DMS 273 treated with DMSO at 0.1 percent for 48 hours (cell line): ENCODE measurements around the gene AP1G1.
"Not testable (repeated sequence)": the region's sequence is repeated elsewhere in the genome, so short reads cannot be mapped to it uniquely, and the experiment has no call there.

Source experiments
- DNase-seq: peaks from one replicate; lab custom pipeline; 2025; lab: John Stamatoyannopoulos, UW

AP1G1 gene

DNA sequence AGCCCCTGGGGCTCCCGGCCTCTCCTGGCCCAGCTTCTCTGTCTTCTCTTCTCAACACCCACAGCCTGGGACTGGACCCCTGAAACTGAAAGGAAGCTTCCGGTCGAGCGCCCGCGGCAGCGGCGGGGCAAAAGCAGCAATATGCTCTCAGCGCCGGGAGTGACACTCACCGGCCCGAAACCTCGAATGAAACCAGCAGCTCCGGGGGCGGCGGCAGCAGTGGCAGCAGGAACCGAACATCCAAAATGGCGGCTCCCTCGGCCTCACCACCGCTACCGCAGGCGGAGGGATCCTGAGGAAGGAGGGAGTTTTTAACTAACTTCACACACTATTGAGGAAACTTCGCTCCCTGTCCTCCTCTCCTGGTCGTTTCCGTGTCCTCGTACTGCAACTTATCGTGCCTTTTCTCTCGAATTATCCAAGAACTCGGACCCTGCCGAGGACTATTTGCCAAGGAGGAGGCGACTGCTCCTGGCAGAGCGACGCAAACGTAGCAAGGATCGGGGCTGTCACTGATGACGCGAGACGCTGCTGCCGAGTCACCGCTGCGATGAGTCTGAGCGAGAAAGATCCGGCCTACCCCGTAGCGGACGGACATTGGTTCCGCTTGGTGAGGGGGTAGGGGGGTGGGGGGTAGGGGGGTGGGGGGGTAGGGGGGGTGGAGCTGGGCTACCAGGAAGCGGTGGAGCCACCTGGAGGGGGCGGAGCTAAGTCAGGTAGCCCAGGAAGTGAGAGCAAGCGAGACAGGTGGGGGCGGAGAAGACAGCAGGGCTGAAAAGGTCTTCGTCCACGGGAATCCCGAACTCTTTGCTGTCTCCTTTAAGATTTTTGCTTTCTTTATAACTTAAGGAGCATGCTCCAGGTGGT, at the start of gene AP1G1:
AP1G1 (minus strand) TSS at position 242 of the 867 bp plus-strand sequence. CDS start 19,355 bp downstream, outside the sequence.
- DNase-seq: peak; percentile 91

- no peak for DNase-seq
These were observed 47.5 kb upstream of the AP1G1 start for GRCh38 chr16:71855937-71856662.

GRCh38 chr16:71854369-71854948, 45.8 kb upstream of the AP1G1 start:
- DNase-seq: no peak

- no peak for DNase-seq
These were observed 44.8 kb upstream of the AP1G1 start for GRCh38 chr16:71853413-71853812.

- DNase-seq: no peak
These were observed 43.9 kb upstream of the AP1G1 start for GRCh38 chr16:71852561-71852960.

- no peak for DNase-seq
These were observed 43.5 kb upstream of the AP1G1 start for GRCh38 chr16:71852158-71852557.

DNA sequence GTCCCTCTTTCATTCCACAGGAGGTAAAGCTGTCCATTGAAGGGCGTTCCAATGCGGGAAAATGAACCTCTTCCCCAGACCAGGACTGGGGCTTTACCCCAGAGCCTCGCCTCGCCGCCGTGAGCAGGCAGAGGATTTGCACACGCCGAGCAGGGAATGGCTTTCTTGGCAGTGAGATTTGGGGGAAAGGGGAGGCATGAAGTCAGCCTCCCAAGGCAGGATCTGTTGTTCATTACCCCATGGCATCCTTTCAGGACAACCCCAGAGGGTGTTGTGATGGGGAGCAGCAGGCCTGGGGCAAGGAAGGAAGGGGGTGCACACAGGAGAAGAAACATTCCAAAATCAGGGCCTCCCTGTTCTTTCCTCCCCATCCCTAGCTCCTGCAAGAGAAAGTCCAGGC, 43.1 kb upstream of the AP1G1 start:
- no peak for DNase-seq

GRCh38 chr16:71848622-71849021, 40.0 kb upstream of the AP1G1 start:
- no peak for DNase-seq

GRCh38 chr16:71847096-71847495, 38.5 kb upstream of the AP1G1 start:
- no peak for DNase-seq

- DNase-seq: no peak
These were observed 37.8 kb upstream of the AP1G1 start for GRCh38 chr16:71846431-71846830.

- peak; percentile 55 for DNase-seq
These were observed 37.2 kb upstream of the AP1G1 start, which contains the start of gene ATXN1L for GRCh38 chr16:71845639-71846430. ATXN1L (plus strand) TSS chr16:71845976; CDS start chr16:71849741, 3,765 bp downstream.

GRCh38 chr16:71843572-71843971, 34.9 kb upstream of the AP1G1 start:
- no peak for DNase-seq

GRCh38 chr16:71840052-71840451, 31.4 kb upstream of the AP1G1 start:
- no peak for DNase-seq

- DNase-seq: no peak
These were observed 28.5 kb upstream of the AP1G1 start for GRCh38 chr16:71837150-71837549.

DNA sequence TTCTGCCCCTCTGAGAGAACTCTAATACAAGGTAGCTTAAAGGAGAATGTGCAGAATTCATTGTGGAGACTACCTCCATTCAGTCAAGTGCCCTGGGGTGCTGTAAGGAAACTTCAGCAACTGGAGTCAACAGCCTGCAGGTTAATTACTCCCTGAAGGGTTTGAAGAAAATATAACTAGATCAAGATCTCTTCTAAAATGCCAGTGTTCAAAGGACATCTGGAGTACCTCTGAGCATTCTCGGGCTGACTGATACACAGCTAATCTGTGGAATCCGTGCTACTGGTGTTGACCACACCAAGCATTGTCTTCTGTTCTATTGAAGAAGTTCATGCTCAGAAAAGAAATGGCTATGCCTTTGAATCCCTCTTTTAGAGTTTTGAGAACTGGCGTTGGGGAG, 25.7 kb upstream of the AP1G1 start:
- DNase-seq: no peak

- not testable (repeated sequence) for DNase-seq
These were observed 23.5 kb upstream of the AP1G1 start for GRCh38 chr16:71832112-71832511.

GRCh38 chr16:71831698-71832097, 23.1 kb upstream of the AP1G1 start:
- not testable (repeated sequence) for DNase-seq

GRCh38 chr16:71830359-71830758, 21.7 kb upstream of the AP1G1 start:
- DNase-seq: no peak

- no peak for DNase-seq
These were observed 17.9 kb upstream of the AP1G1 start for GRCh38 chr16:71826533-71827017.

- DNase-seq: not testable (repeated sequence)
These were observed 8.5 kb upstream of the AP1G1 start for GRCh38 chr16:71817155-71817500.

DNA sequence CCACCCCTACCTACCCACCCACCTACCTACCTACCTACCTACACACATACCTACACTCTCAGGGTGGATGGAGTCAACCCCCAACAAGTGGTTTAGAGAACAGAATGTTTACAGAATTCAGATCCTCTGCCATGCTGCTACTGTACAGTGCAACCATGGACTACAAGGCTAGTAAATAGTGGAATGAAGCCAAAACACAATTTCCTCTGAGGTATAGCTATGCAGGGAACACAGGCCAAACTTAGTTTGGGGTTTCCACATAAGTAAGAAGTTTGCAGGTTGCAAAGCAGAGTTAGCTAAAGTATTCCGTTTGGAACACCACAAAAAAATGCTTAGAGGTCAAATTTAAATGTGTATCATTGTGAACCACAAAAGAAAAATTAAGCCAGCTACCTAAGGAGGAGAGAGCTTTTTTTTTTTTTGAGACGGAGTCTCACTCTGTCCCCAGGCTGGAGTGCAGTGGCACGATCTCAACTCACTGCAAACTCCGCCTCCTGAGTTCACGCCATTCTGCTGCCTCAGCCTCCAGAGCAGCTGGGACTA, 2.7 kb upstream of the AP1G1 start:
- no peak for DNase-seq

DNA sequence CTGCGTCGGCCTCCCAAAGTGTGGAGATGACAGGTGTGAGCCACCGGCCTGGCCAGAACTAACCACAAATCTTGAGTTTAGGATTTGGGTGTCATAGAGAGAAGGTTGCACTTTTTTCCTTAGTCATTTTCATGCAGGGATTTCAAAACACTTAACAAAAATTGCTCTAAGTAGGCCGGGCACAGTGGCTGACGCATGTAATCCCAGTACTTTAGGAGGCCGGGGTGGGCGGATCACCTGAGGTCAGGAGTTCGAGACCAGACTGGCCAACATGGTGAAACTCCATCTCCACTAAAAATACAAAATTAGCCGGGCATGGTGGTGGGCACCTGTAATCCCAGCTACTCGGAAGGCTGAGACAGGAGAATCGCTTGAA, 1.5 kb upstream of the AP1G1 start:
- not testable (repeated sequence) for DNase-seq
